IMR-90 (cell line): ENCODE measurements around the gene PES1. TPM values are rescaled to one million over a fixed set of nuclear protein-coding genes. Genes with fewer than 3 reads are reported as not detected.

Source experiments
- ATAC-seq: fragments of 200-7000 bp; cut with Tn5 transposase; 2 replicates; pipeline ENCODE4 v1.9.1; 2020; ENCODE audit warnings: low read depth, mild to moderate bottlenecking, moderate library complexity
- BruUV-seq: library from RNA; stranded (reverse); fragments of 400-500 nt; replicated peaks from 2 replicates; lab custom pipeline; 2021; lab: Mats Ljungman, UMichigan
- CTCF ChIA-PET: fragments of 300-600 bp; formaldehyde crosslinking; extraction: SDS; loops from one replicate; lab custom pipeline; 2021; ENCODE audit warnings: antibody characterized with exemption; lab: Yijun Ruan, JAX
- POLR2A ChIA-PET: fragments of 300-600 bp; sonication (Branson Sonifier 250); formaldehyde crosslinking; loops from one replicate; lab custom pipeline; 2022; ENCODE audit warnings: antibody characterized with exemption; ENCODE audit not compliant: unreplicated experiment; lab: Charles Lee
- DNase-seq: peaks from one replicate; pipeline ENCODE4 v3.0.0; 2013
- H2AFZ ChIP-seq: replicated peaks from 2 replicates; pipeline ENCODE3; 2013; ENCODE audit warnings: low read length, mild to moderate bottlenecking; ENCODE audit not compliant: poor library complexity
- H2AK5ac ChIP-seq: 2 replicates; pipeline ENCODE4 v1.6.1; 2013; ENCODE audit warnings: low read depth, low read length, inconsistent platforms
- H2AK9ac ChIP-seq: replicated peaks from 2 replicates; pipeline ENCODE3; 2013; ENCODE audit warnings: mild to moderate bottlenecking, low read depth, low read length, moderate library complexity; ENCODE audit not compliant: poor library complexity
- H2BK120ac ChIP-seq: 2 replicates; pipeline ENCODE4 v1.6.1; 2013; ENCODE audit warnings: low read depth, low read length, inconsistent platforms
- H2BK15ac ChIP-seq: 3 replicates; pipeline ENCODE4 v1.6.1; 2013; ENCODE audit warnings: low read depth, low read length, inconsistent platforms
- H2BK20ac ChIP-seq: 2 replicates; pipeline ENCODE4 v1.6.1; 2013; ENCODE audit warnings: low read depth, mild to moderate bottlenecking, inconsistent platforms, low read length, moderate library complexity
- H2BK5ac ChIP-seq: 2 replicates; pipeline ENCODE4 v1.6.1; 2013; ENCODE audit warnings: mild to moderate bottlenecking, low read depth, low read length, inconsistent platforms; ENCODE audit not compliant: poor library complexity, severe bottlenecking
- H3K14ac ChIP-seq: replicated peaks from 2 replicates; pipeline ENCODE4 v1.6.1; 2013; ENCODE audit warnings: low read depth, low read length, inconsistent platforms
- H3K18ac ChIP-seq: 2 replicates; pipeline ENCODE4 v1.6.1; 2013; ENCODE audit warnings: low read depth, low read length, control low read depth
- H3K23ac ChIP-seq: 2 replicates; pipeline ENCODE4 v1.6.1; 2013; ENCODE audit warnings: low read depth, low read length, inconsistent platforms
- H3K27ac ChIP-seq: 2 replicates; pipeline ENCODE4 v1.5.1; 2013; ENCODE audit warnings: mild to moderate bottlenecking, control low read depth, low read length; ENCODE audit not compliant: insufficient read depth
- H3K27me3 ChIP-seq: 2 replicates; pipeline ENCODE4 v1.6.1; 2013; ENCODE audit warnings: low read length; ENCODE audit not compliant: control insufficient read depth, insufficient read depth
- H3K36me3 ChIP-seq: 2 replicates; pipeline ENCODE4 v1.6.1; 2013; ENCODE audit warnings: low read length, mixed read lengths; ENCODE audit not compliant: control insufficient read depth, insufficient read depth
- H3K4ac ChIP-seq: 2 replicates; pipeline ENCODE4 v1.6.1; 2013; ENCODE audit warnings: low read depth, low read length, inconsistent platforms
- H3K4me1 ChIP-seq: 2 replicates; pipeline ENCODE4 v1.6.1; 2013; ENCODE audit warnings: low read length, mixed read lengths; ENCODE audit not compliant: control insufficient read depth, insufficient read depth
- H3K4me2 ChIP-seq: 2 replicates; pipeline ENCODE4 v1.6.1; 2013; ENCODE audit warnings: low read depth, mild to moderate bottlenecking, control low read depth, low read length, moderate library complexity
- H3K4me3 ChIP-seq: 2 replicates; pipeline ENCODE4 v1.5.1; 2013; ENCODE audit warnings: low read depth, mild to moderate bottlenecking, control low read depth, low read length, moderate library complexity; ENCODE audit not compliant: insufficient read depth
- H3K56ac ChIP-seq: 2 replicates; pipeline ENCODE4 v1.6.1; 2013; ENCODE audit warnings: low read length, inconsistent platforms; ENCODE audit not compliant: insufficient read depth; ENCODE audit errors: extremely low read depth
- H3K79me1 ChIP-seq, 2 experiments: 2 replicates each; pipeline ENCODE4 v1.6.1; 2013; ENCODE audit warnings: low read length in 2 of 2, inconsistent platforms in 1 of 2, low read depth in 1 of 2
- H3K9ac ChIP-seq: 2 replicates; pipeline ENCODE4 v1.6.1; 2013; ENCODE audit warnings: low read depth, low read length, control low read depth
- H3K9me1 ChIP-seq: 2 replicates; pipeline ENCODE4 v1.6.1; 2013; ENCODE audit warnings: low read length, inconsistent platforms; ENCODE audit not compliant: insufficient read depth
- H3K9me3 ChIP-seq: 2 replicates; pipeline ENCODE4 v1.6.1; 2013; ENCODE audit warnings: low read length; ENCODE audit not compliant: control insufficient read depth, insufficient read depth
- H4K20me1 ChIP-seq: 2 replicates; pipeline ENCODE4 v1.6.1; 2013; ENCODE audit warnings: low read length, inconsistent platforms; ENCODE audit not compliant: insufficient read depth
- H4K5ac ChIP-seq: 2 replicates; pipeline ENCODE4 v1.6.1; 2013; ENCODE audit warnings: mild to moderate bottlenecking, low read depth, low read length, control low read depth
- H4K8ac ChIP-seq, 2 experiments: 2 replicates each; pipeline ENCODE4 v1.6.1; 2013; ENCODE audit warnings: low read depth in 2 of 2, low read length in 2 of 2, control low read depth in 1 of 2, inconsistent platforms in 1 of 2
- H4K91ac ChIP-seq: 2 replicates; pipeline ENCODE4 v1.6.1; 2013; ENCODE audit warnings: low read depth, low read length, inconsistent platforms; ENCODE audit not compliant: insufficient read depth
- BHLHE40 ChIP-seq: fragments of 150-350 bp; IDR thresholded peaks from 2 replicates; pipeline ENCODE4 v1.6.1; 2016; ENCODE audit warnings: mild to moderate bottlenecking, low read depth, low read length
- CHD1 ChIP-seq: IDR thresholded peaks from 2 replicates; pipeline ENCODE4 v1.6.1; 2012; ENCODE audit warnings: low read depth, low read length, improper control_type of control experiment
- FOS ChIP-seq: fragments of 150-350 bp; IDR thresholded peaks from 2 replicates; pipeline ENCODE4 v1.6.1; 2016; ENCODE audit warnings: low read depth, low read length
- MAFK ChIP-seq: IDR thresholded peaks from 2 replicates; pipeline ENCODE4 v1.6.1; 2012; ENCODE audit warnings: low read depth, low read length, improper control_type of control experiment
- MAZ ChIP-seq: IDR thresholded peaks from 2 replicates; pipeline ENCODE4 v1.6.1; 2012; ENCODE audit warnings: low read depth, mild to moderate bottlenecking, low read length, improper control_type of control experiment, moderate library complexity, borderline replicate concordance
- MXI1 ChIP-seq: IDR thresholded peaks from 2 replicates; pipeline ENCODE4 v1.6.1; 2012; ENCODE audit warnings: low read depth, mild to moderate bottlenecking, low read length, moderate library complexity, borderline replicate concordance
- NFE2L2 ChIP-seq: fragments of 150-350 bp; IDR thresholded peaks from 2 replicates; pipeline ENCODE4 v1.6.1; 2016; ENCODE audit warnings: low read depth, mild to moderate bottlenecking, low read length
- POLR2A ChIP-seq: IDR thresholded peaks from 2 replicates; pipeline ENCODE4 v1.6.1; 2012; ENCODE audit warnings: mild to moderate bottlenecking, low read depth, low read length
- RAD21 ChIP-seq: IDR thresholded peaks from 2 replicates; pipeline ENCODE4 v1.6.1; 2012; ENCODE audit warnings: low read length, improper control_type of control experiment
- RCOR1 ChIP-seq: IDR thresholded peaks from 2 replicates; pipeline ENCODE4 v1.6.1; 2012; ENCODE audit warnings: mild to moderate bottlenecking, low read length, improper control_type of control experiment; ENCODE audit not compliant: insufficient replicate concordance
- RFX5 ChIP-seq: IDR thresholded peaks from 2 replicates; pipeline ENCODE4 v1.8.0; 2012; ENCODE audit warnings: low read depth, mild to moderate bottlenecking, low read length, moderate library complexity
- SMC3 ChIP-seq: fragments of 150-350 bp; IDR thresholded peaks from 2 replicates; pipeline ENCODE4 v1.6.1; 2016; ENCODE audit warnings: low read depth, mild to moderate bottlenecking, antibody characterized with exemption, low read length, moderate library complexity
- WGBS, 2 experiments: methylation state at CpG; one replicate each; pipeline versions ENCODE4 v1.1.5 to v1.1.7; 2013; ENCODE audit warnings: missing lambda C conversion rate in 2 of 2; ENCODE audit not compliant: insufficient read length in 1 of 2; ENCODE audit errors: extremely low coverage in 2 of 2; 5-methylcytosine and 5-hydroxymethylcytosine counted together
- dilution Hi-C: fragments of 300-500 bp; cut with HindIII; formaldehyde crosslinking; loops from one replicate; pipeline ENCODE4 v1.14.3; 2018; ENCODE audit warnings: low sequenced_read_pairs; ENCODE audit not compliant: unreplicated experiment
- in situ Hi-C: fragments of 300-500 bp; cut with MboI; formaldehyde crosslinking; loops from 3 replicates; pipeline ENCODE4 v1.14.3; 2019; ENCODE audit warnings: low sequenced_read_pairs, inconsistent platforms, mixed read lengths
- intact Hi-C: fragments of 100-400 bp; cut with micrococcal nuclease; formaldehyde crosslinking; loops from 2 replicates; pipeline ENCODE4 v1.10.0; 2022
- polyA plus RNA-seq, 3 experiments: library from polyadenylated mRNA; depleted of rRNA; stranded (reverse); fragments of >200 nt; gene quantifications; 2 replicates each; pipeline ENCODE4 v1.2.3, GENCODE V29; 2012; ENCODE audit warnings: low replicate concordance in 1 of 3
- total RNA-seq: library from RNA; depleted of rRNA; stranded (reverse); fragments of >200 nt; gene quantifications from 2 replicates; pipeline ENCODE4 v1.2.3, GENCODE V29; 2012
- TF ChIP-seq, protein P1 (sequence below): fragments of 150-350 bp; IDR thresholded peaks from 2 replicates; pipeline ENCODE4 v1.6.1; 2017; ENCODE audit warnings: mild to moderate bottlenecking, antibody characterized with exemption, low read length, low read depth
- TF ChIP-seq, protein P2 (sequence below): conservative IDR thresholded peaks from 2 replicates; pipeline ENCODE4 v1.5.1; 2012; ENCODE audit warnings: mild to moderate bottlenecking, low read depth, low read length, improper control_type of control experiment
- TF ChIP-seq, protein P3 (sequence below): fragments of 150-350 bp; IDR thresholded peaks from 2 replicates; pipeline ENCODE4 v1.6.1; 2016; ENCODE audit warnings: low read depth, mild to moderate bottlenecking, low read length, moderate library complexity, borderline replicate concordance

The PES1 gene
- total and polyA plus RNA-seq, 2 of the 4 experiments (the other 2 are of a cell fraction): 120 to 142 TPM

DNA sequence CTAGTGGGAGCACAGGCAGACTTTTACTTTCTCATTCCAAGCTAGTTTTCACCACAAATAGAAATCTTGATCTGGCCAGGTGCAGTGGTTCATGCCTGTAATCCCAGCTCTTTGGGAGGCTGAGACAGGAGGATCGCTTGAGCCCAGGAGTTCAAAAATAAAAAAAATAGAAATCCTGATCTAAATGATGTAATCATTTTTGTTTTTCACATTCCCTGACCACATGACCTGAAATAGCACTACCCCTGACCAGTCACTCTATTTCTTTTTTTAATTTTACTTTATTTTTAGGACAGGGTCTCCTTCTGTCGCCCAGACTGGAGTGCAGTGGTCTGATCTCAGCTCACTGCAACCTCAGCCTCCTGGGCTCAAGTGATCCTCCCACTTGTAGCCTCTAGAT lies 13.0 kb upstream of the PES1 start:
- CTCF ChIA-PET: interaction anchor here (0.6 kb wide), 1 partner anchor 289 kb away, joined by 3 read pairs; no protein-coding TSS in a partner anchor
- DNase-seq (no peak), ATAC-seq (no peak)
- in situ Hi-C loops (no loop called here), intact Hi-C loops (no loop called here), dilution Hi-C loops (no loop called here)
- no peak overlapping the region for H3K18ac ChIP-seq
- no peaks in the 10 kb centered on the region for H4K20me1 ChIP-seq
- no peak overlapping the region for H4K5ac ChIP-seq
- no peak overlapping the region for H2AK5ac ChIP-seq
- H3K9me3 ChIP-seq: no peaks in the 10 kb centered on the region
- no peak overlapping the region for H3K4me3 ChIP-seq
- POLR2A ChIA-PET: no interaction called here
- no peak overlapping the region for H4K8ac ChIP-seq
- H2BK15ac ChIP-seq: no peak overlapping the region
- no peak overlapping the region for H3K4ac ChIP-seq
- no peak overlapping the region for H3K27ac ChIP-seq
- H3K9ac ChIP-seq: no peak overlapping the region
- no peak overlapping the region for H2BK5ac ChIP-seq
- peaks cover 12% of the 10 kb centered on the region for H3K4me1 ChIP-seq
- no peak overlapping the region for H3K4me2 ChIP-seq
- H2BK20ac ChIP-seq: no peak overlapping the region
- no peak overlapping the region for H4K91ac ChIP-seq
- no peak overlapping the region for H2AK9ac ChIP-seq
- no peaks in the 10 kb centered on the region; the same call in 1 of the 2 replicates for H3K27me3 ChIP-seq
- H2BK120ac ChIP-seq: no peak overlapping the region
- H3K56ac ChIP-seq: no peak overlapping the region
- no peak overlapping the region for H3K14ac ChIP-seq
- no peaks in the 10 kb centered on the region; a peak in 1 of 4 replicates for H3K79me1 ChIP-seq
- no TSS peak for BruUV-seq
- no peak overlapping the region for H2AFZ ChIP-seq
- 100% methylated on average over 1 of the region's 2 CpGs; no CpG with 5 or more reads in 1 of the 2 experiments for WGBS, 2 experiments
- H3K23ac ChIP-seq: no peak overlapping the region
- TF ChIP-seq FOS (no peak), RAD21 (no peak), MAFK (no peak), POLR2A (no peak), NFE2L2 (no peak), RFX5 (no peak), MXI1 (no peak), RCOR1 (no peak), SMC3 (no peak), BHLHE40 (no peak), MAZ (no peak), CHD1 (no peak)
- TF ChIP-seq, protein P1, sequence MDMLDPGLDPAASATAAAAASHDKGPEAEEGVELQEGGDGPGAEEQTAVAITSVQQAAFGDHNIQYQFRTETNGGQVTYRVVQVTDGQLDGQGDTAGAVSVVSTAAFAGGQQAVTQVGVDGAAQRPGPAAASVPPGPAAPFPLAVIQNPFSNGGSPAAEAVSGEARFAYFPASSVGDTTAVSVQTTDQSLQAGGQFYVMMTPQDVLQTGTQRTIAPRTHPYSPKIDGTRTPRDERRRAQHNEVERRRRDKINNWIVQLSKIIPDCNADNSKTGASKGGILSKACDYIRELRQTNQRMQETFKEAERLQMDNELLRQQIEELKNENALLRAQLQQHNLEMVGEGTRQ: no peak
- TF ChIP-seq, protein P2, sequence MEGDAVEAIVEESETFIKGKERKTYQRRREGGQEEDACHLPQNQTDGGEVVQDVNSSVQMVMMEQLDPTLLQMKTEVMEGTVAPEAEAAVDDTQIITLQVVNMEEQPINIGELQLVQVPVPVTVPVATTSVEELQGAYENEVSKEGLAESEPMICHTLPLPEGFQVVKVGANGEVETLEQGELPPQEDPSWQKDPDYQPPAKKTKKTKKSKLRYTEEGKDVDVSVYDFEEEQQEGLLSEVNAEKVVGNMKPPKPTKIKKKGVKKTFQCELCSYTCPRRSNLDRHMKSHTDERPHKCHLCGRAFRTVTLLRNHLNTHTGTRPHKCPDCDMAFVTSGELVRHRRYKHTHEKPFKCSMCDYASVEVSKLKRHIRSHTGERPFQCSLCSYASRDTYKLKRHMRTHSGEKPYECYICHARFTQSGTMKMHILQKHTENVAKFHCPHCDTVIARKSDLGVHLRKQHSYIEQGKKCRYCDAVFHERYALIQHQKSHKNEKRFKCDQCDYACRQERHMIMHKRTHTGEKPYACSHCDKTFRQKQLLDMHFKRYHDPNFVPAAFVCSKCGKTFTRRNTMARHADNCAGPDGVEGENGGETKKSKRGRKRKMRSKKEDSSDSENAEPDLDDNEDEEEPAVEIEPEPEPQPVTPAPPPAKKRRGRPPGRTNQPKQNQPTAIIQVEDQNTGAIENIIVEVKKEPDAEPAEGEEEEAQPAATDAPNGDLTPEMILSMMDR: no peak
- TF ChIP-seq, protein P3, sequence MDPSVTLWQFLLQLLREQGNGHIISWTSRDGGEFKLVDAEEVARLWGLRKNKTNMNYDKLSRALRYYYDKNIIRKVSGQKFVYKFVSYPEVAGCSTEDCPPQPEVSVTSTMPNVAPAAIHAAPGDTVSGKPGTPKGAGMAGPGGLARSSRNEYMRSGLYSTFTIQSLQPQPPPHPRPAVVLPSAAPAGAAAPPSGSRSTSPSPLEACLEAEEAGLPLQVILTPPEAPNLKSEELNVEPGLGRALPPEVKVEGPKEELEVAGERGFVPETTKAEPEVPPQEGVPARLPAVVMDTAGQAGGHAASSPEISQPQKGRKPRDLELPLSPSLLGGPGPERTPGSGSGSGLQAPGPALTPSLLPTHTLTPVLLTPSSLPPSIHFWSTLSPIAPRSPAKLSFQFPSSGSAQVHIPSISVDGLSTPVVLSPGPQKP: no peak
- peaks cover 7% of the 10 kb centered on the region for H3K9me1 ChIP-seq
- no peaks in the 10 kb centered on the region for H3K36me3 ChIP-seq
